Measurements from ENCODE around the gene INPP5E.
A peak's percentile ranks its signal among the peaks of the same experiment; 100 is the strongest.
"Not testable (repeated sequence)": the region's sequence is repeated elsewhere in the genome, so short reads cannot be mapped to it uniquely, and the experiment has no call there.

INPP5E gene

GRCh38 chr9:136429683-136430491 lies 9.8 kb downstream of the INPP5E start:
- no peak for DNase-seq (ENCODE audit: low read depth in 2 of 2)

DNA sequence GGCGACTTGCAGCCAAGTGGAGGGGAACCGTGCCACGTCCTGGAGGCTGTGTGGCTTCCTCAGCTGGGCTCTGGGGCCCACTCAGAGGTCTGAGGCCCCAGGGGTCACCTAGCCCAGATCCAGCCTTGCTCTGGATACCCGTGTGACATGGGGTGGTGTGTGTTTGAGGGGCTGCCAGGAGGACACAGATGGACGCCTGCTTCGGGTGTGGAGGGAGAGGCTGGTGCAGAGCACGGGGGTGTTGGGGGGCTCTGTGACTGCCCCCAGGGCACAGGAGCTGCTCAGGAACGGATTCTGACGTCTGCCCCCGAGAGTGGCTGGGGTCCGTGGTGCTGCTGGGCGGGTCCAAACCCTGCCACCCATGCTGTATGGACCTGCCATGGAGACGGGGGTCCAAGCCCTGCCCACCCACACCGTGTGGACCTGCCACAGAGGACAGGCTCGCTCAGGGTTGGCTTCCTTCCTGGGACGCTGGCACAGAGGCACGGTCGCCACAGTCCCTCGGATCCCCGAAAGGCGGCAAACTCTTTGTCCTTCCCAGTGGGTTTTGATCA lies 10.5 kb downstream of the INPP5E start:
- DNase-seq (ENCODE audit: low read depth in 2 of 2): no peak

GRCh38 chr9:136426787-136427186 lies 12.9 kb downstream of the INPP5E start:
- DNase-seq (ENCODE audit: low read depth in 2 of 2): no peak

DNA sequence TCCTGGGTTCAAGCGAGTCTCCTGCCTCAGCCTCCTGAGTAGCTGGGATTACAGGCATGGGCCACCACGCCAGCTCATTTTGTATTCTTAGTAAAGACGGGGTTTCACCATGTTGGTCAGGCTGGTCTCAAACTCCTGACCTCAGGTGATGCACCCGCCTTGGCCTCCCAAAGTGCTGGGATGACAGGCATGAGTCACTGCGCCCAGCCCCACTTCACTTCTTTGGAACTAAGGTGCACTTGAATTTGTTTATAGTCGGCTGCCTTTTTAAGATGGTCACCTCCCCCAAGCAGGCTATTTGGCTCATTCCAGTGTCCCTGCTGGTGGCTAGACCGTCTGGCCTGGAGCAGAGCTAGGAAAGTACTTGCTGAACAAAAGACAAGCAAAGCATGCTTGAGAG lies 14.3 kb downstream of the INPP5E start:
- DNase-seq (ENCODE audit: low read depth in 2 of 2): not testable (repeated sequence)

DNA sequence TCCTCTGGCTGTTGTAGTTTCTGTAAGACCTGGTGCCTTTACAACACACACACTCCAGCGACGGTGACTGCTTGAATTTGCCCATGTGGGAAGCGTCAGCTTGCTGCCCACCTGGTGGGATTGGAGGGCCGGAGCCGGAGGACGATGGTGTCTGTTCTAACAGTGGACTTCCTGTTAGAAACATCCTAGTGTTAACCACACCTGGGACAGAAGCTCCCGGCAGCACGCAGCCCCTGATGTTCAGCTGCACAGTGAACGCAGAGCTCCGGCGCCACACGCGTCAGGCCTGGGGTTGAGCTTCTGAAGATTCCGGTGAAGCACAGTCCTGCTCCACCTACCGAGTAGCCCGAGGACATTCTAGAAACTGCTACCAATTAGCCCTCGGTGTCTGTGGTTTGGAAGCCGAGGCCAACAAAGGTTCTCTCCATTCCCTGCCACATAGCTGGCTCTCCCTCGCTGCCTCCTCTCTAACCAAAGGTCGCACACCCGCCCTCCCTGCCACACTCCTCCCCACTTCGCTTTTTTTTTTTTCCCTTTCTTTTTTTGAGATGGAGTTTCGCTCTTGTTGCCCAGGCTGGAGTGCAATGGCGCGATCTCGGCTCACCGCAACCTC lies 14.8 kb downstream of the INPP5E start:
- DNase-seq (ENCODE audit: low read depth in 2 of 2): no peak

- DNase-seq (ENCODE audit: low read depth in 2 of 2): no peak
Observed at GRCh38 chr9:136423432-136424146, 16.1 kb downstream of the INPP5E start.

GRCh38 chr9:136422876-136423275 lies 16.8 kb downstream of the INPP5E start:
- DNase-seq (ENCODE audit: low read depth in 2 of 2): no peak

DNA sequence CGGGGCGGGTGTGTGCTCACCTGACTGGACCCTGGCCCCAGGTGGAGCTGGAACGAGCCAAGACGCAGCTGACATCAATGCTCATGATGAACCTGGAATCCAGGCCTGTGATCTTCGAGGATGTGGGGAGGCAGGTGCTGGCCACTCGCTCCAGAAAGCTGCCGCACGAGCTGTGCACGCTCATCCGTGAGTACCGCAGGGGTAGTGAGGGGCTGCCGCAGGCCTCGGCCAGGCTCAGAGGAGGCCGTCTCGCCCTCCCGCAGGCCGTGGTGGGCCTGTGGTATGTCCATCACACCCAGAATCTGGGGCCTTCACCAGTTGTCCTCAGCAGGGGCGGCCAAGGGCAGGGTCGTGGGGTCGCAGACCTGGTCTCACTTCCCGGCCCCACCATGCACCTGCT lies 17.9 kb downstream of the INPP5E start:
- DNase-seq (ENCODE audit: low read depth in 2 of 2): no peak

- no peak for DNase-seq (ENCODE audit: low read depth in 2 of 2)
Observed at GRCh38 chr9:136419092-136419420, 20.6 kb downstream of the INPP5E start.

- DNase-seq (ENCODE audit: low read depth in 2 of 2): no peak
Observed at GRCh38 chr9:136418182-136419091, 21.2 kb downstream of the INPP5E start.

DNA sequence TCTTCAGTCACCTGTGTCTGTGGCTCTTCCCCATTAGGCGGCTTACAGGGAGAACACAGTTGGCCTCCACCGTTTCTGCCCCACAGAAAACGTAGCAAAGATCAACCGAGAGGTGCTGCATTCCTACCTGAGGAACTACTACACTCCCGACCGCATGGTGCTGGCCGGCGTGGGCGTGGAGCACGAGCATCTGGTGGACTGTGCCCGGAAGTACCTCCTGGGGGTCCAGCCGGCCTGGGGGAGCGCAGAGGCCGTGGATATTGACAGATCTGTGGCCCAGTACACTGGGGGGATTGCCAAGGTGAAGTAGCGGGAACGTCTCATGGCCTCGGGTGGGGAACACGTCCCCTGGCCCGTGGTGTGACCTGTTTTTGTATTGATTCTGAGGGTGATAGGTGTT lies 22.7 kb downstream of the INPP5E start:
- no peak for DNase-seq (ENCODE audit: low read depth in 2 of 2)

DNA sequence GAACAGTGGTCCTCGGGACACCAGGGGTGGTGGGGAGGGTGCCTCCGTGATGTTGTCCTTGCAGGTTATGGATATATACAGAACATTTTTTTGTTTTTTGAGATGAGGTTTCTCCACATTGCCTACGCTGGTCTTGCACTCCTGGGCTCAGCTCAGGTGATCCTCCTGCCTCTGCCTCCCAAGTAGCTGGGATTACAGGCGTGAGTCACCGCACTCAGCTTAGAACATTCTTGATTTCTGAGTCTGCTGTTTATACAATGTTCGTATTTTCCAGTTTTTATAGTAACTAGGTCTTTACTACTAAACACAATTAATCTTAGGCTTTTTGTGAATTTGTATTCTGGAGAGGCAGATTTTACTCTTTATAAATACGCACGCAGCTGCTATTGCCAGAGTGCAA lies 23.2 kb downstream of the INPP5E start:
- DNase-seq (ENCODE audit: low read depth in 2 of 2): no peak

DNA sequence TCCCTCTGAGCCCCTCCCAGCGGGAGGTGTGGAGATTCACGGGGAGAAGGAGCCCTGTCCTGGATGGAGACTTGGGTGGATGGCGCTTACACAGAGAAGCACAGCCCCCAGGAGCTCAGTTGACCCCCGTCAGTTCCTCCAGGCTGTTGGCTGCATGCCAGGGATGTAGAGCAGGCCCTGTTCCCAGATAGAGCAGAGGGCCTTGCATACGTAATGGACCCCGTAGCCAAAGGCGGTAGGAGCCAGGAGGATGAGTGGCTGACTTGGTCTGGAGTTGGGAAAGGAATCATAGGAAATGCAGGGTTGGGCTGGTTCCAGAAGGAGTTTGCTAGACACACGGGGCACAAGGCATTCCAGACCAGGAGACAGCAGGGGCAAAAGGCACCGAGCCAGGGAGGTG lies 26.7 kb downstream of the INPP5E start:
- no peak for DNase-seq (ENCODE audit: low read depth in 2 of 2)

DNA sequence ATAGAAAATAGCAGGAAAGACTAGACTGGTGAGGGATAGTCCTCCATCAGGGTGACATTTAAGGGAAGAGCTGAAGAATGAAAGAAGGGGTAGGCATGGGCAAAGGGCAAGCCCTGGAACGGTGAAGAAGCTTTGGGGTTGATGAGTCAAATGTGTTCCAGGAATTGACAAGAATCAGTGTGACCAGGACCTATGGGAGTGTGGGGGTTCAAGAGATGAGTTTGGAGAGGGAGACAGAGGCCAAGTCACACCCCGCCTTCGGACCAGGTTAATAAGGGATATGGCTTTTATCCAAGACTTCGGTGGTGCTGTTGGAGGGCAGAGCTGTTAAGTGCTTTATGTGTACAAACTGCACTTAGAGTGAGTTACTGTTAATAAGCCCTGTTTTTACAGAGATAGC lies 28.3 kb downstream of the INPP5E start:
- DNase-seq (ENCODE audit: low read depth in 2 of 2): no peak

DNA sequence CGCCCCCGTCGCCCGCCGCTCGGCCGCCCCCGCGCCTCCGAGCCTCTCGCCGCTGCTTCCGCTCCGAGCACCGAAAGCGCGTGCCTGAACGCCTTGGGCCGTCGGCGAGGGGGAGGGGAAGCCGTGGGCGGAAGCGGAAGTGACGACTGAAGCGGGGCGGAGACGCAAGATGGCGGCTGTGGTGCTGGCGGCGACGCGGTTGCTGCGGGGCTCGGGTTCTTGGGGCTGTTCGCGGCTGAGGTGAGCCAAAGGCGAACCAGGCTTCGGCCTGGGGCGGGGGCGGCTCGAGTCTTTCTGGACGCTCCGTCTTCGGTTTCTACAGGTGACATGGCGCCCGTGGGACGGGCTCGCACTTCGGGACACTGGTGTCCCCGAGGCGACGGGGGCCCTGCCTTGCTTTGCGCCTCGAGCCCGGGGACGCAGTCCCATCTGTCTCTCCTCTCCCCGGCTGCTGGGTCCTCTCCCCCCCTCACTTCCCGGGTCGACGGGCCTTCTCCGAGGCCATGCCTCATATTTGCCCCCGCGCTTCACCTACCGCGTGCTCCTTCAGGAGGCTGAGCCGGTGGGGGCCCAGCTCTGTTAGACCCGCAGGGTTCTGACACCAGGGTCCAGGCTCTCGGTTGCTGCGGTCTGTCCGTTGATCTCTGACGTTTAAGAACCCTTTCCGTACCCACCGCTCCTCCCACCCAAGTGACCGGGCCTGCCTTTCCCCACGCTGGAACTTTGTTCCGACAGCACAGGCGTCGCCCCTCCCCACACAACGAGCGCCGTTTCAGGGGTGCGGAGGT lies 29.0 kb downstream of the INPP5E start, which contains the start of the genes ENTR1 and PMPCA:
Gene ENTR1, minus strand, starts transcription at position 115 of the 788 bp plus-strand sequence. CDS start 217 bp downstream, outside the sequence.
Gene PMPCA, plus strand, starts transcription at position 159 of the 788 bp plus-strand sequence. Its CDS starts 11 bp downstream, at position 170.
- DNase-seq (ENCODE audit: low read depth in 2 of 2): peak; percentile 94

DNA sequence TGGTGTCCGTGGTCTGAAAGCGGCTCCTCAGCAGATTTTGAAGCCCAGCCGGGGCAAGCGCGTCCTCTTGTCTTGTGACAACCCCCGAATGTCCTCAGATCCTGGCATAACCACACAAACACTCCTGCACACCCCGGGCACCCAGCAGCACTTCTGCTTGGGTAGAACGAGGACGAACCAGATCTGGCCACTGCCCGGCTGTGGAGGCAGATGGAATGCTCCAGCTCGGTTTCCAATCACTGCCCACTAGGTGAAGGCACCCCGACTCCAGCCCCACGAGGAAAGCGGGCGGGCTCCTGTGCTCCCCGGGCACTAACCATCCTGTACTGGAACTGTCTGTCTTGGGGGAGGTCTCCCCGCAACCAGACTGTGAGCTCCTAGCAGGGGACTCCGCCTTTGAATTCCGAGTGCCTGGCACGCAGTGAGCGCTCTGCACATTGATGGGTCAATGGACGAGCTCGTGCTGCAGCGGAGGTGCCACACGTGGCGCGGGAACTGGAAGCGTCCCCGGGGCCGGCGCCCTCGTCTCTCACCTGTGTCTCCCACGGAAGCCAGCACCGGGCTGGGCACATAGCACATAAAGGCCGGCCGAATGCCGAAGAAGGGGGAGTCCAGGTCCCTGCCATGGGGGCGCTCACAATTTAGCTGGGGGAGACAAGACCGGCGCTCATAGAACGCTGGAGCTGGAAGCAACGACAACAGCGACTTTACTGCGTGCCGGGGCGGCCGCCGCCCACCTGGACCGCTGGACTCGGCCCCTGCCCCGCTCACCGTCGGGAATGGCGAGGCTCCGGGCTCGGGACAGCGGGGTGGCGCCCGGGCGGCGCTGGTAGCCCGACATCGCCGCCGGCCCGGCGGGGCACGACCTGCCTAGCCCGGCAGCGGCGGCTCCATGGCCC lies 29.8 kb downstream of the INPP5E start:
- peak; percentile 21 to 29 for DNase-seq (ENCODE audit: low read depth in 2 of 2)

DNA sequence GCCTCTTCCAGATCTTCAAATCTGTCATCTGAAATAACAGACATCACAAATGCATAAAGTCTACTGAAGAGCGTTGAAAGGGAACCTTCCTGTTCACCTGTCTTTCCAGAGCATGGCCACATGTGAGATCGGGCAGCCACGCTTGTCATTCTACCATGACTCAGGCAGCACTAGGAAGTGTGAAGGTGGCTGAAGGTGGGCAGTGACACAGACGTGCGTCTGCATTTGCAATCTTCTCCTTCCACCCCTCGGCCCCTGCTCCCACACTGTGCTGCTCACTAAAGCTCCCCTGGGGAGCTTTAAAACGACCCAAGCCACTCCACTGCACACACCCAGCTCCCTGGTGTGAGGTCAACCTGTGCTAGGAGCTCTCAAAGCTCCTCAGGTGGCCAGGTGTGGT lies 31.7 kb downstream of the INPP5E start:
- DNase-seq (ENCODE audit: low read depth in 2 of 2): no peak

DNA sequence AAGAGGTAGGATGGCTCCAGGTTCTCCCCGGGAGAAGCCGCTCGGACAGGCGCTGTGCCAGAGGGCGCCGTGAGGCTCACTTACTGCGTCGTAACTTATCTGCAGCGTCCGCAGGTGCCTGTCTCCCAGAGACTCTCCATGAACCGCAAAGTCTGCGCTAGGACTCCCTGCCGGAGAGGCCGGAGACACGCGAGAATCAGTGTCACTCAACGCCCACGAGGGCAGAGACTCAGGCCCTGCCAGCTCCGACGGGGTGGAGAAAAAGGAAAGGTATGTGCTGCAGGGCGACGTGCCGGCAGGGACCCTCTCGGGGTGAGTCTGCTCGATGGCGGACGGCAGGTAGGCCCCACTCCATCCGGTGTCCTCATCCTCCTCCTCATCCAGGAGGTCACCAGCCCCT lies 32.6 kb downstream of the INPP5E start:
- not testable (repeated sequence) for DNase-seq (ENCODE audit: low read depth in 2 of 2)

GRCh38 chr9:136405904-136406303 lies 33.7 kb downstream of the INPP5E start:
- DNase-seq (ENCODE audit: low read depth in 2 of 2): not testable (repeated sequence)
